SK-N-SH (cell line): Measurements from ENCODE around the gene SRSF5. TPM values are rescaled to one million over a fixed set of nuclear protein-coding genes. Genes with fewer than 3 reads are reported as not detected.

Source experiments
- CTCF ChIA-PET: fragments of 300-600, 350-600 bp; formaldehyde crosslinking; extraction: SDS; loops from one replicate; lab custom pipeline; 2021; lab: Yijun Ruan, JAX
- POLR2A ChIA-PET: fragments of 350-600 bp; sonication (Branson Sonifier 250); formaldehyde crosslinking; extraction: SDS; loops from one replicate; lab custom pipeline; 2020; ENCODE audit warnings: antibody characterized with exemption, inconsistent platforms; lab: Yijun Ruan, JAX
- DNase-seq: peaks from one replicate; pipeline ENCODE4 v3.0.0; 2012
- H2AFZ ChIP-seq: fragments of 200-600 bp; sonication (generic); 2 replicates; pipeline ENCODE4 v1.8.1; 2016; ENCODE audit warnings: antibody characterized with exemption, mild to moderate bottlenecking, low read depth
- H3F3A ChIP-seq: fragments of 200-600 bp; sonication (generic); replicated peaks from 2 replicates; pipeline ENCODE3; 2016; ENCODE audit warnings: antibody characterized with exemption, mild to moderate bottlenecking; ENCODE audit not compliant: insufficient read depth
- H3K27ac ChIP-seq, 2 experiments: fragments of 200-500 bp in 1 of 2; fragments of 200-600 bp in 1 of 2; sonication (Bioruptor generic) in 1 of 2; sonication (generic), shearing (Covaris generic) in 1 of 2; 2 replicates each; pipeline versions ENCODE4 v1.5.1 to v1.6.1; 2014 to 2016; ENCODE audit warnings: low read depth in 2 of 2, inconsistent platforms in 1 of 2, low read length in 1 of 2, mild to moderate bottlenecking in 1 of 2, mixed read lengths in 1 of 2
- H3K27me3 ChIP-seq: fragments of 200-600 bp; sonication (generic), shearing (Covaris generic); 2 replicates; pipeline ENCODE4 v1.6.1; 2016; ENCODE audit warnings: mixed run types; ENCODE audit not compliant: insufficient read depth
- H3K36me3 ChIP-seq, 2 experiments: fragments of 200-500 bp in 1 of 2; fragments of 200-600 bp in 1 of 2; sonication (Bioruptor generic) in 1 of 2; sonication (generic) in 1 of 2; replicated peaks in 1 of 2; 2 replicates each; pipeline versions ENCODE3 to v1.5.1; 2014 to 2016; ENCODE audit warnings: low read length in 1 of 2, mild to moderate bottlenecking in 1 of 2; ENCODE audit not compliant: insufficient read depth in 2 of 2, control insufficient read depth in 1 of 2
- H3K4me1 ChIP-seq, 2 experiments: fragments of 200-500 bp in 1 of 2; fragments of 200-600 bp in 1 of 2; sonication (Bioruptor generic) in 1 of 2; sonication (generic), shearing (Covaris generic) in 1 of 2; 2 replicates each; pipeline versions ENCODE4 v1.5.1 to v1.6.1; 2014 to 2016; ENCODE audit warnings: low read depth in 1 of 2, low read length in 1 of 2, mixed run types in 1 of 2; ENCODE audit not compliant: insufficient read depth in 2 of 2, control insufficient read depth in 1 of 2
- H3K4me2 ChIP-seq: fragments of 200-600 bp; sonication (generic), shearing (Covaris generic); 2 replicates; pipeline ENCODE4 v1.6.1; 2017; ENCODE audit warnings: mixed run types
- H3K4me3 ChIP-seq, 2 experiments: fragments of 200-500 bp in 1 of 2; fragments of 200-600 bp in 1 of 2; sonication (Bioruptor generic) in 1 of 2; sonication (generic), shearing (Covaris generic) in 1 of 2; 2 replicates each; pipeline versions ENCODE4 v1.5.1 to v1.8.1; 2014 to 2016; ENCODE audit warnings: low read depth in 2 of 2, inconsistent platforms in 1 of 2, low read length in 1 of 2, mild to moderate bottlenecking in 1 of 2, mixed read lengths in 1 of 2, moderate library complexity in 1 of 2
- H3K79me2 ChIP-seq: fragments of 200-600 bp; sonication (generic); 2 replicates; pipeline ENCODE4 v1.8.1; 2017; ENCODE audit warnings: mild to moderate bottlenecking; ENCODE audit not compliant: insufficient read depth
- H3K9ac ChIP-seq: fragments of 200-600 bp; sonication (generic); 2 replicates; pipeline ENCODE4 v1.6.1; 2017; ENCODE audit warnings: mixed run types
- H3K9me2 ChIP-seq: fragments of 200-600 bp; sonication (generic); 2 replicates; pipeline ENCODE4 v1.6.1; 2017; ENCODE audit warnings: mixed run types
- H3K9me3 ChIP-seq: fragments of 200-600 bp; sonication (generic); 2 replicates; pipeline ENCODE4 v1.6.1; 2017; ENCODE audit warnings: mixed run types, mild to moderate bottlenecking, moderate library complexity
- H4K20me1 ChIP-seq: fragments of 200-600 bp; sonication (generic); 2 replicates; pipeline ENCODE4 v1.6.1; 2017; ENCODE audit warnings: mild to moderate bottlenecking, mixed run types; ENCODE audit not compliant: insufficient read depth
- CTCF ChIP-seq: fragments of 200-600 bp; sonication (generic); IDR thresholded peaks from 2 replicates; pipeline ENCODE4 v1.6.1; 2017; ENCODE audit warnings: antibody characterized with exemption, mild to moderate bottlenecking, moderate library complexity
- EP300 ChIP-seq, 2 experiments: IDR thresholded peaks; 2 replicates each; pipeline versions ENCODE4 v1.4.0 to v1.6.1; 2012; ENCODE audit warnings: borderline replicate concordance in 1 of 2, low read depth in 1 of 2, low read length in 1 of 2
- EZH2phosphoT487 ChIP-seq: fragments of 200-600 bp; sonication (generic); IDR thresholded peaks from 2 replicates; pipeline ENCODE4 v1.6.1; 2017; ENCODE audit warnings: low read depth, mixed run types, mild to moderate bottlenecking, antibody characterized with exemption, moderate library complexity, borderline replicate concordance
- FOSL2 ChIP-seq: IDR thresholded peaks from 2 replicates; pipeline ENCODE4 v1.4.0; 2012; ENCODE audit warnings: low read depth, mild to moderate bottlenecking, moderate library complexity, borderline replicate concordance
- IRF3 ChIP-seq: fragments of 150-350 bp; IDR thresholded peaks from 2 replicates; pipeline ENCODE4 v1.6.1; 2016; ENCODE audit warnings: mild to moderate bottlenecking, low read depth, low read length
- JUND ChIP-seq: IDR thresholded peaks from 2 replicates; pipeline ENCODE4 v1.4.0; 2012
- MAX ChIP-seq: IDR thresholded peaks from 2 replicates; pipeline ENCODE4 v1.4.0; 2012; ENCODE audit warnings: low read depth
- MEF2A ChIP-seq: IDR thresholded peaks from 2 replicates; pipeline ENCODE4 v1.4.0; 2012; ENCODE audit warnings: low read depth, borderline replicate concordance
- MXI1 ChIP-seq: IDR thresholded peaks from 2 replicates; pipeline ENCODE4 v1.6.1; 2012; ENCODE audit warnings: mild to moderate bottlenecking, low read depth, low read length, improper control_type of control experiment
- NFIC ChIP-seq: IDR thresholded peaks from 2 replicates; pipeline ENCODE4 v1.4.0; 2012; ENCODE audit warnings: borderline replicate concordance
- NRF1 ChIP-seq: IDR thresholded peaks from 2 replicates; pipeline ENCODE4 v1.6.1; 2012; ENCODE audit warnings: low read depth, mild to moderate bottlenecking, low read length
- PBX3 ChIP-seq: IDR thresholded peaks from 2 replicates; pipeline ENCODE4; 2012
- POLR2AphosphoS5 ChIP-seq: IDR thresholded peaks from 2 replicates; pipeline ENCODE4 v1.6.1; 2012; ENCODE audit warnings: low read depth, low read length
- REST ChIP-seq: IDR thresholded peaks from 2 replicates; pipeline ENCODE4 v1.6.1; 2012; ENCODE audit warnings: mild to moderate bottlenecking, low read depth, low read length, moderate library complexity
- RFX5 ChIP-seq: IDR thresholded peaks from 2 replicates; pipeline ENCODE4 v1.6.1; 2012; ENCODE audit warnings: mild to moderate bottlenecking, improper control_type of control experiment, low read length
- SMC3 ChIP-seq: IDR thresholded peaks from 2 replicates; pipeline ENCODE4 v1.6.1; 2012; ENCODE audit warnings: low read depth, low read length, improper control_type of control experiment
- TCF12 ChIP-seq: IDR thresholded peaks from 2 replicates; pipeline ENCODE4 v1.4.0; 2012
- TEAD4 ChIP-seq: IDR thresholded peaks from 2 replicates; pipeline ENCODE4 v1.4.0; 2012; ENCODE audit warnings: mild to moderate bottlenecking, borderline replicate concordance; ENCODE audit not compliant: insufficient read depth
- USF1 ChIP-seq: IDR thresholded peaks from 2 replicates; pipeline ENCODE4 v1.4.0; 2012; ENCODE audit warnings: low read depth, borderline replicate concordance
- YY1 ChIP-seq: IDR thresholded peaks from 2 replicates; pipeline ENCODE4 v1.4.0; 2012; ENCODE audit warnings: low read depth, mild to moderate bottlenecking
- WGBS: methylation state at CpG from one replicate; pipeline ENCODE4 v1.1.6; 2017; ENCODE audit warnings: low lambda C conversion rate; 5-methylcytosine and 5-hydroxymethylcytosine counted together
- polyA plus RNA-seq, 3 experiments: library from polyadenylated mRNA; depleted of rRNA; stranded (reverse); fragments of >200 nt; gene quantifications; 2 replicates each; pipeline ENCODE4 v1.2.3, GENCODE V29; 2012

SRSF5 gene
- polyA plus RNA-seq, 1 of the 3 experiments (the other 2 are of a cell fraction): 324 TPM

- TF ChIP-seq JUND (no peak), NRF1 (no peak), MXI1 (no peak), FOSL2 (no peak), CTCF (no peak), YY1 (no peak), POLR2AphosphoS5 (no peak), PBX3 (no peak), EZH2phosphoT487 (no peak), MEF2A (no peak), USF1 (no peak), NFIC (no peak), MAX (no peak), EP300 (IDR thresholded peaks at IDR 0.05; ENCODE audit: borderline replicate concordance in 1 of 2, low read depth in 1 of 2, low read length in 1 of 2) (no peak), TEAD4 (no peak), RFX5 (no peak), TCF12 (no peak), SMC3 (no peak), REST (no peak), IRF3 (no peak)
- TF ChIP-seq, all 33 proteins: peak for 0
- Histone ChIP-seq H3K4me3 (no peak overlapping the region), H3K4me1 (no peaks in the 10 kb centered on the region; a peak in 1 of 4 replicates), H3K9ac (no peak overlapping the region), H3K4me2 (no peak overlapping the region), H3K9me3 (no peaks in the 10 kb centered on the region), H3K36me3 (no peaks in the 10 kb centered on the region), H3K27me3 (no peaks in the 10 kb centered on the region), H4K20me1 (no peaks in the 10 kb centered on the region), H2AFZ (peak overlapping the region; percentile 44; the same call in 1 of the 2 replicates), H3K9me2 (no peaks in the 10 kb centered on the region), H3K79me2 (no peaks in the 10 kb centered on the region), H3K27ac (no peak overlapping the region), H3F3A (peaks cover 3% of the 10 kb centered on the region)
- ChIA-PET CTCF (interaction anchor here (1.0 to 1.7 kb wide), 3 partner anchors 14 to 1056 kb away, joined by 3 to 4 read pairs (median 4); no protein-coding TSS in a partner anchor), POLR2A (no interaction called here)
- DNase-seq: no peak
- WGBS: 54% methylated on average over 1 of the region's 1 CpG
Measured at GRCh38 chr14:69760810-69761209, 6.1 kb upstream of the SRSF5 start.
